Measurements from ENCODE around the gene CYREN.

GRCh38 chr7:135190703-135191102 lies 20.2 kb upstream of the CYREN start:
- TF ChIP-seq, protein P1, sequence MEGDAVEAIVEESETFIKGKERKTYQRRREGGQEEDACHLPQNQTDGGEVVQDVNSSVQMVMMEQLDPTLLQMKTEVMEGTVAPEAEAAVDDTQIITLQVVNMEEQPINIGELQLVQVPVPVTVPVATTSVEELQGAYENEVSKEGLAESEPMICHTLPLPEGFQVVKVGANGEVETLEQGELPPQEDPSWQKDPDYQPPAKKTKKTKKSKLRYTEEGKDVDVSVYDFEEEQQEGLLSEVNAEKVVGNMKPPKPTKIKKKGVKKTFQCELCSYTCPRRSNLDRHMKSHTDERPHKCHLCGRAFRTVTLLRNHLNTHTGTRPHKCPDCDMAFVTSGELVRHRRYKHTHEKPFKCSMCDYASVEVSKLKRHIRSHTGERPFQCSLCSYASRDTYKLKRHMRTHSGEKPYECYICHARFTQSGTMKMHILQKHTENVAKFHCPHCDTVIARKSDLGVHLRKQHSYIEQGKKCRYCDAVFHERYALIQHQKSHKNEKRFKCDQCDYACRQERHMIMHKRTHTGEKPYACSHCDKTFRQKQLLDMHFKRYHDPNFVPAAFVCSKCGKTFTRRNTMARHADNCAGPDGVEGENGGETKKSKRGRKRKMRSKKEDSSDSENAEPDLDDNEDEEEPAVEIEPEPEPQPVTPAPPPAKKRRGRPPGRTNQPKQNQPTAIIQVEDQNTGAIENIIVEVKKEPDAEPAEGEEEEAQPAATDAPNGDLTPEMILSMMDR (conservative IDR thresholded peaks at IDR 0.05; ENCODE audit: low read length) = no peak
- TF ChIP-seq EZH2phosphoT487 (IDR thresholded peaks at IDR 0.05; ENCODE audit: borderline replicate concordance) = no peak
